Measurements from ENCODE around the gene FBXO30.

Gene FBXO30

DNA sequence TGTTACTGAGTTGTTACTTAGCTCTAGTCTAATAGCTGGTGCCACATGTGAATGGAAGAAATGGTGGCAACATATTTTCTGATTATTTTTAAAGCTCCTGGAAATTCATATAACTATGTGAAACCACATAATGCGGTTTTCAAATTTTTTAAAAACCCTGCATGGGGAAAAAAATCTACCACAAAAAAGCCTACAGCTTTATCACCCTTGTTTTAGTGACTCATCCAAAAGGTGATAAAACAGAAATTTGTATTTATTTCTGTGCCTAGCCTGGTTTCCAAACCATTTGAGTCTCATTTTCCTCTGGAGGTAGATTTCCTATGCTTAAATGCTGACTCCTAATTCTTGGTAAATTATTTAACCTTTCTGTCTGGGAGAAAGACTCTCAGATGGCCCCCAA lies 5.4 kb upstream of the FBXO30 start:
- Histone ChIP-seq H3K9ac (ENCODE audit: low read length in 2 of 2) (no peak overlapping the region), H3K36me3 (ENCODE audit: control insufficient read depth in 2 of 2, insufficient read depth in 2 of 2, low read length in 2 of 2) (peaks cover 0 to 2% of the 10 kb centered on the region in 2 donors), H3K27me3 (ENCODE audit: control insufficient read depth in 1 of 2, insufficient read depth in 2 of 2, low read length in 2 of 2) (no peaks in the 10 kb centered on the region), H3K4me3 (ENCODE audit: low read length in 2 of 2) (no peak overlapping the region), H3K27ac (ENCODE audit: low read length) (no peak overlapping the region), H3K4me1 (ENCODE audit: control insufficient read depth, insufficient read depth, low read length) (peaks cover 7% of the 10 kb centered on the region), H3K9me3 (ENCODE audit: control insufficient read depth in 2 of 2, low read length in 2 of 2) (no peaks in the 10 kb centered on the region)

DNA sequence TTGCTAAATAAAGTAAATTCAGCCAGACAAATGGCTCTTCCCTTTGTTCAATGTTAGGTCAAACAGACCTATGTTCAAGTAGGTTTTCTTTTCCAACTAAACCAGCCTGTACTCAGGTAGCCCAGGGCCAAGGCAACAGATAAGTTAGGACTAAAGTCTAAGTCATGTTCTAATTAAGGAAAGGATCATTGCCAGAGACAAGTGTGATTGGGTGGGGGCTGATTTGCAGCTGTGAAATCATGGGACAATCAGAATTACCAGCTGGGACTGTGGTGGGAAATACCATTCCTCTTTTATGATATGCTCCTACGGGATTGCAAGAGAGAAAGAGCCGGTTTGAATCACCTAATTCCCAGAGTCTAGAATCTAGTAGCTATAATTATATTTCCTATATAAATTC lies 4.2 kb upstream of the FBXO30 start:
- Histone ChIP-seq H3K4me1 (ENCODE audit: control insufficient read depth, insufficient read depth, low read length) (peaks cover 8% of the 10 kb centered on the region), H3K9me3 (ENCODE audit: control insufficient read depth in 2 of 2, low read length in 2 of 2) (no peaks in the 10 kb centered on the region), H3K27ac (ENCODE audit: low read length) (no peak overlapping the region), H3K9ac (ENCODE audit: low read length in 2 of 2) (no peak overlapping the region), H3K36me3 (ENCODE audit: control insufficient read depth in 2 of 2, insufficient read depth in 2 of 2, low read length in 2 of 2) (peaks cover 0 to 2% of the 10 kb centered on the region in 2 donors), H3K4me3 (ENCODE audit: low read length in 2 of 2) (no peak overlapping the region), H3K27me3 (ENCODE audit: control insufficient read depth in 1 of 2, insufficient read depth in 2 of 2, low read length in 2 of 2) (no peaks in the 10 kb centered on the region)

DNA sequence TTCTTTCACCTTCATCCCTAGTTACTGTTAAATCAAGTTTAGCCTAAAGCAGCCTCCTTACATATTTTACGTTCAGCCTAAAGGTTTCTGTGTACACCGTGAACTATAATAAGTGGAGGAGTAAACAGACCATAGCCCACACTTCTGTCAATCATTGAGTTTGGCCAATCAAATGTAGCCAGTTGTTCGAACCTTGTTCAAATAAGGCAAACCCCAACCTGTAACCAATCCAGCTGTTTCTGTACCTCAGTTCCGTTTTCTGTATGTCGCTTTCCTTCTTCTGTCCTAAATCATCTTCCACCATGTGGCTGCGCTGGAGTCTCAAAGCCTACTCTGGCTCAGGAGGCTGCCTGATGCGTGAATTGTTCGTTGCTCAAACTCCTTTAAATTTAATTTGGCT lies 1.8 kb upstream of the FBXO30 start:
- Histone ChIP-seq H3K27ac (ENCODE audit: low read length) (peak overlapping the region; percentile 97), H3K9ac (ENCODE audit: low read length in 2 of 2) (no peak overlapping the region), H3K4me3 (ENCODE audit: low read length in 2 of 2) (peak overlapping the region in 1 of 2 donors; percentile 90)

DNA sequence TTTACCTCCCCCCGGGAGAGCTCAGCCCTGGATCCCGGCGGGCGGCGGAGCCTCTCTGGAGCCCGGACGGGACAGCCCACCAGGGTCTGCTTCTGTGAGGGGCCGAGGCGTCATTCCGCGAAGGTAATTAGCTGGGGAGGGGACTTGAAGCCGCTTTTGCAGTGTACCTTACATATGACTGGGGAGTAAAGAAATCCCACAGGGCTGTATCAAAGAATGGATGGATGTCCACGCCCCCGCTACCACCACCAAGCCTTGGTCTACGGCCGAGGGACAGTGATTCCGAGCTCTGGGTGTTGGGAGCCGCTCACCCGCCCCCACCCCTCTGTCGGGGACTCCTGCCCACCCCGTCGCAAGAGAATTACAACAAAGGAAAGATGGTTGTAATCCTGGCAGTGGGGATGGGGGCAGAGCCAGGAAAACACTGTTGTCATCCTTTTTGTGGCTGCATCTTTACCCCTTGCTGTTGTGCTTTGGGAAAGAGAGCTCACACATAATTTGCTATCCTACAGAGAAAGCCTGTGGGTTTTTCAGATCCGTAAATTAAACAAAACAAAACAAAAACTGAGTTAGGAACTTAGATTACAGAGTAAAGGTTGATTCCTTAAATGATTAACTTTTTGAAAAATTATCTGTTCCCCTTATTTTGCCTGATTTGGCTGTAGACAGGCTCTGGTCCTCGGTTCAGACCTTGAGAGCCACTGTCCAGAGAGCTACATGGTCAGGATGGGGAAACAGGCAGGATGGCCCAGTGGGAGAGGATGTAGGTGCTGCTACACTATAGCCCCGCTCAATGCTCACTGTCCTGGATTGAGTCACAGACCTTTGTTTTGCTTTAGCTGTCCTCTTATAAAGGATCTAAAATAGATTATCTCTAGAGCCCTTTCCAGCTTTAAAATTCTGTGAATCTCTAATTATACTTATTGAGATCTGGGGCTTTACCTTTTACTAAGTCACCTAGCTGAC lies 997 bp upstream of the FBXO30 start:
- H3K27ac ChIP-seq (ENCODE audit: low read length), result peak overlapping the region; percentile 97
- H3K36me3 ChIP-seq (ENCODE audit: control insufficient read depth in 2 of 2, insufficient read depth in 2 of 2, low read length in 2 of 2), result peaks cover 0 to 2% of the 10 kb centered on the region in 2 donors
- no peaks in the 10 kb centered on the region for H3K9me3 ChIP-seq (ENCODE audit: control insufficient read depth in 2 of 2, low read length in 2 of 2)
- peak overlapping the region; percentile 90 for H3K4me3 ChIP-seq (ENCODE audit: low read length in 2 of 2)
- H3K9ac ChIP-seq (ENCODE audit: low read length in 2 of 2), result peak overlapping the region; percentile 94 to 98
- H3K4me1 ChIP-seq (ENCODE audit: control insufficient read depth, insufficient read depth, low read length), result peaks cover 4% of the 10 kb centered on the region
- H3K27me3 ChIP-seq (ENCODE audit: control insufficient read depth in 1 of 2, insufficient read depth in 2 of 2, low read length in 2 of 2), result no peaks in the 10 kb centered on the region

More for the DNA sequence above, 1.8 kb upstream of the FBXO30 start:
- H3K4me1 ChIP-seq (ENCODE audit: control insufficient read depth, insufficient read depth, low read length), result peaks cover 4% of the 10 kb centered on the region
- H3K27me3 ChIP-seq (ENCODE audit: control insufficient read depth in 1 of 2, insufficient read depth in 2 of 2, low read length in 2 of 2), result no peaks in the 10 kb centered on the region
- H3K36me3 ChIP-seq (ENCODE audit: control insufficient read depth in 2 of 2, insufficient read depth in 2 of 2, low read length in 2 of 2), result peaks cover 0 to 2% of the 10 kb centered on the region in 2 donors
- H3K9me3 ChIP-seq (ENCODE audit: control insufficient read depth in 2 of 2, low read length in 2 of 2), result no peaks in the 10 kb centered on the region

DNA sequence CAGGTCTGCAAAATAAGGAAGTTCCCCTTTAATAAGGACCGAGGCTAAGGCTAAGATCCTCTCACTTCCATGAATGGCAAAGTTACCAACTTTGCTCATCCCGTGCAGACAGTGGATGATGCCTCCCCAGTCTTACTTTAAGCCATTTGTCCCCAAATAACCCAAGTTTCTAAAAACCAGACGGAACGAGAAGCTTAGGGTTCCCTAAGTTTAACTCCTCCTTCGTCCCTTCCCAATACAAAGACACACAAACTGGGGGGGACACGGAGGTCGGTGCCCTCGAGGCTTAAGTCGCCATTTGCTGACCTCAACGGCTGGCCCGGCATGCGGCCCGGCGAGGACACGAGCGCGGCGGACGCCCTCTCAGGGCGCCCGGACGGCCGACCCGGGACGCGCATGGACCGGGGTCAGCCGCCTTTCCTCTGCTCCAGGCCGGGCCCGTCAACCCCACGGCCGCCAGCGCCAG lies 527 bp downstream of the FBXO30 start:
- Histone ChIP-seq H3K4me1 (ENCODE audit: control insufficient read depth, insufficient read depth, low read length) (peaks cover 4% of the 10 kb centered on the region), H3K9me3 (ENCODE audit: control insufficient read depth in 2 of 2, low read length in 2 of 2) (no peaks in the 10 kb centered on the region), H3K27me3 (ENCODE audit: control insufficient read depth in 1 of 2, insufficient read depth in 2 of 2, low read length in 2 of 2) (no peaks in the 10 kb centered on the region)

DNA sequence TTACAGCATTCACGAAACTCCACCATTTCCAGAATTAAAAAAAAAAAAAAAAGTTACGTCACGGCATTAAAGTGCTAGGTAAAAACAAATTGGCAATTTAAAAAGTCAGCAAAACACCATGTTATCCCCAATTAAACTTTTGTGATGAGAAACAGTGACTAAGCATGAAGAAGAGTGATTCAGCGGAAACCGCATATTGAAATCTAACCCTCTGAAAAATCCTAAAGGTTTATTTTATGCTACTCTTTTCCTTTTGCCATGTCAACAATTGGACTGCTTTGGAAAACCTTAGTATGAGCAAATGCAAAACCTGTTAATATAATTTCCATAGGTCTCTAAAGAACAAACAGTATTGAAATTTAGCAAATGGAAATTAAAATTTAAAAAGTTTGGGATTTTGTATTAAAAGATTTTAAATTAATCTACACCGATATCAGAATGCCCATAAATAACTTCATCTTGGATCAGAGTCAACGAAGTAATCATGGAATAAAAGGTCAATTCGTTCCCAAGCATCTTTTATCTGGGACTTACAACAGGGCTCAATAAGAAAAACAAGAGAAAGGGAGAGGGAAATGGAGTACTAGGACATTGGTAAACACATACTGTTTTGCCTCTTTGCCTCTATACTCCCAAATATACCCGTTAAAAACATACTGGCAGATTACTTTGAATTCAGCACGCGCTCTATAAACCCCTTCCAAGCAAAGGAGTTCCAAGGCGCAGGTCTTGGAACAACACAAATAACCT lies 1.1 kb downstream of the FBXO30 start:
- H3K4me1 ChIP-seq (ENCODE audit: control insufficient read depth, insufficient read depth, low read length), result peaks cover 4% of the 10 kb centered on the region

More for the DNA sequence above, 527 bp downstream of the FBXO30 start:
- H3K27ac ChIP-seq (ENCODE audit: low read length), result peak overlapping the region; percentile 97
- H3K36me3 ChIP-seq (ENCODE audit: control insufficient read depth in 2 of 2, insufficient read depth in 2 of 2, low read length in 2 of 2), result peaks cover 0 to 2% of the 10 kb centered on the region in 2 donors
- H3K9ac ChIP-seq (ENCODE audit: low read length in 2 of 2), result peak overlapping the region; percentile 90 to 98
- peak overlapping the region; percentile 90 to 99 for H3K4me3 ChIP-seq (ENCODE audit: low read length in 2 of 2)

DNA sequence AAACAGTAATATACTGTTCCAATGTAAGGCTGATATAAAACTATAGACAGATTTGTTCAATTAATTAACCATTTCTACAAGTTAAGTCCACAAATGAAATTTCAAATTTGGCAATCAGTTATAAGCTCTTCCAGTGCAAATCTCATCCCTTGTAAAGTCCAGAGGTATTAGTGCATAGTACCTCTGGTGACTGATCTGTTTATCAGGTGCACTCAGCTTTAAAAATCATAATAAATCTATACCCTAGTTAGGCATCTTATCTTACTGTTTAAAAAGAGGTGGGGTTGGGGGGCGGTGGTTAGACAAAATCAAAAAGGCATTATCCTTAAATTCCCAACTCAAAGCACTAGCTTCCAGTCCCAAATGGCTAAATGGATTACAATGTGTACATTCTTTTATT lies 2.9 kb downstream of the FBXO30 start:
- Histone ChIP-seq H3K36me3 (ENCODE audit: control insufficient read depth in 2 of 2, insufficient read depth in 2 of 2, low read length in 2 of 2) (no peaks in the 10 kb centered on the region), H3K27me3 (ENCODE audit: control insufficient read depth in 1 of 2, insufficient read depth in 2 of 2, low read length in 2 of 2) (no peaks in the 10 kb centered on the region), H3K4me3 (ENCODE audit: low read length in 2 of 2) (peak overlapping the region; percentile 90 to 99), H3K4me1 (ENCODE audit: control insufficient read depth, insufficient read depth, low read length) (peaks cover 4% of the 10 kb centered on the region), H3K27ac (ENCODE audit: low read length) (peak overlapping the region; percentile 7), H3K9me3 (ENCODE audit: control insufficient read depth in 2 of 2, low read length in 2 of 2) (no peaks in the 10 kb centered on the region), H3K9ac (ENCODE audit: low read length in 2 of 2) (peak overlapping the region in 1 of 2 donors; percentile 98)

More for the DNA sequence above, 1.1 kb downstream of the FBXO30 start:
- Histone ChIP-seq H3K9me3 (ENCODE audit: control insufficient read depth in 2 of 2, low read length in 2 of 2) (no peaks in the 10 kb centered on the region), H3K27ac (ENCODE audit: low read length) (peak overlapping the region; percentile 97), H3K9ac (ENCODE audit: low read length in 2 of 2) (peak overlapping the region; percentile 90 to 98), H3K36me3 (ENCODE audit: control insufficient read depth in 2 of 2, insufficient read depth in 2 of 2, low read length in 2 of 2) (no peaks in the 10 kb centered on the region), H3K27me3 (ENCODE audit: control insufficient read depth in 1 of 2, insufficient read depth in 2 of 2, low read length in 2 of 2) (no peaks in the 10 kb centered on the region), H3K4me3 (ENCODE audit: low read length in 2 of 2) (peak overlapping the region; percentile 90 to 99)

DNA sequence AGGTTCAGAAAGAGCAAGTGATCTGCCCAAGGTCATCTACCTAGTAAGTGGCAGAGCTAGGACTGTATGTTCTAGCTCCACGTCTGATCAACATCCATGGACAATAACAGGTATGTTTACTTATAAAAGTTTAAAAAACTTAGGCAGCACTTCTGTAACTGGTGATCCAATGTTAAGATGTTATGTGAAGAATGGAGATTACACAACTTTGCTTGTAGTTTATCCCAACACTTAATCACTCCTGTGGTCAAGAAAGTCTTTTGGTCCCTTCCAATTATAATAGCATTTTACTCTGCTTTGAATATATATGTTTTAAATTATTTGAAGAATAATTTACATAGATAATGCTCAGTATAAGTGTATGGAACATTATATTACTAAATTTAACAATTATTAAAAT lies 4.8 kb downstream of the FBXO30 start:
- Histone ChIP-seq H3K27me3 (ENCODE audit: control insufficient read depth in 1 of 2, insufficient read depth in 2 of 2, low read length in 2 of 2) (no peaks in the 10 kb centered on the region), H3K36me3 (ENCODE audit: control insufficient read depth in 2 of 2, insufficient read depth in 2 of 2, low read length in 2 of 2) (peaks cover 14% of the 10 kb centered on the region in 2 donors), H3K4me1 (ENCODE audit: control insufficient read depth, insufficient read depth, low read length) (no peaks in the 10 kb centered on the region), H3K27ac (ENCODE audit: low read length) (no peak overlapping the region), H3K9ac (ENCODE audit: low read length in 2 of 2) (peak overlapping the region in 1 of 2 donors; percentile 56), H3K9me3 (ENCODE audit: control insufficient read depth in 2 of 2, low read length in 2 of 2) (no peaks in the 10 kb centered on the region), H3K4me3 (ENCODE audit: low read length in 2 of 2) (peak overlapping the region in 1 of 2 donors; percentile 21)

DNA sequence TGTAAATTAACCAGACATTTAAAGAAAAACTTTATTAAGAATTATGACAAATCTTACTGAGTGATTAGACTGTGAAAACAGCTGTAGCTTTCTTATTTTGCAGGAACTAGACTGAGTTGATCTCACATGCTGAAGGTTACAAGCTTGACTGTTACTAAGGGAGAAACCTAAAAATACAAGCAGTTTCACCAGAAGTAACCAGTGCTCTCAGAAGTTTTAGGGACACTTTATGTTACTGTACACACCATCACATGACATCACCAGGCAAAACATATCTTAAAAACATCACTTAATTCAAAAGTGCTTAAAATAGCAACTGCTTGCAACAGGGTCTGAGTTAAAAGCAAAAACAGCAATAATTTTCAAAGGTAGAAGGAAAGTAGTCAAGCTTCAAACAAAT lies 5.4 kb downstream of the FBXO30 start:
- H3K9ac ChIP-seq (ENCODE audit: low read length in 2 of 2), result peak overlapping the region in 1 of 2 donors; percentile 56
- no peaks in the 10 kb centered on the region for H3K4me1 ChIP-seq (ENCODE audit: control insufficient read depth, insufficient read depth, low read length)
- H3K36me3 ChIP-seq (ENCODE audit: control insufficient read depth in 2 of 2, insufficient read depth in 2 of 2, low read length in 2 of 2), result peaks cover 19 to 20% of the 10 kb centered on the region in 2 donors
- no peak overlapping the region for H3K27ac ChIP-seq (ENCODE audit: low read length)
- H3K4me3 ChIP-seq (ENCODE audit: low read length in 2 of 2), result peak overlapping the region in 1 of 2 donors; percentile 21
- H3K9me3 ChIP-seq (ENCODE audit: control insufficient read depth in 2 of 2, low read length in 2 of 2), result no peaks in the 10 kb centered on the region
- no peaks in the 10 kb centered on the region for H3K27me3 ChIP-seq (ENCODE audit: control insufficient read depth in 1 of 2, insufficient read depth in 2 of 2, low read length in 2 of 2)

DNA sequence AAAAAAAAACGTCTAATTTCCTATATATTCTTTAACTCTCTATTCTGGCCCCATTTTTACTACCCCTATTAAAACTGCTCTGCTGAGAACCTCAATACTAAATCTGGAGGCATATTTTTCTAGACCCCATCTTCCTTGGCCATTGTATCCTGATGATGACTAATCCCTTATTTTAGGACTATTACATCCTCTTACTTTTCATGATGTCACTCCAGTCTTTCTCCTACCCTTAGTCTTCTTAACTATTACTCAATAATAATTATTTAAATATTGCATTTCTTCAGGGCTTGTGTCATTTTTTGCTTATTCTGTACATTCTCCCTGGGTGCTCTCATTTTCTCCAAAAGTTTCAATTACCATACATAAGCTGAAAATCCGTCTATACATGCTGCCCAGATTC lies 6.4 kb downstream of the FBXO30 start:
- Histone ChIP-seq H3K27ac (ENCODE audit: low read length) (peak overlapping the region; percentile 18), H3K4me3 (ENCODE audit: low read length in 2 of 2) (no peak overlapping the region), H3K36me3 (ENCODE audit: control insufficient read depth in 2 of 2, insufficient read depth in 2 of 2, low read length in 2 of 2) (peaks cover 22% of the 10 kb centered on the region in 2 donors), H3K27me3 (ENCODE audit: control insufficient read depth in 1 of 2, insufficient read depth in 2 of 2, low read length in 2 of 2) (no peaks in the 10 kb centered on the region), H3K9me3 (ENCODE audit: control insufficient read depth in 2 of 2, low read length in 2 of 2) (no peaks in the 10 kb centered on the region), H3K4me1 (ENCODE audit: control insufficient read depth, insufficient read depth, low read length) (no peaks in the 10 kb centered on the region), H3K9ac (ENCODE audit: low read length in 2 of 2) (no peak overlapping the region)
